ENCODE data around the gene TMEM119. TPM values are rescaled to one million over a fixed set of nuclear protein-coding genes. Genes with fewer than 3 reads are reported as not detected.

Gene TMEM119
- total and polyA plus RNA-seq, 2 experiments from 2014 or later: 54.4 to 69.7 TPM

GRCh38 chr12:108599541-108599940, 1.7 kb upstream of the TMEM119 start:
- Histone ChIP-seq H4K20me1 (ENCODE audit: insufficient read depth, poor library complexity, severe bottlenecking) (no peaks in the 10 kb centered on the region), H3K4me1 (ENCODE audit: insufficient read depth) (peaks cover 8% of the 10 kb centered on the region), H2AFZ (no peak overlapping the region), H3K27ac (no peak overlapping the region), H3K36me3 (replicated peaks; ENCODE audit: insufficient read depth, low read depth) (no peaks in the 10 kb centered on the region), H3K27me3 (no peaks in the 10 kb centered on the region), H3K4me3 (no peak overlapping the region), H3K4me2 (no peak overlapping the region), H3K9me2 (replicated peaks; ENCODE audit: insufficient read depth) (no peaks in the 10 kb centered on the region), H3K9me3 (ENCODE audit: low read depth) (no peaks in the 10 kb centered on the region), H3K79me2 (peaks cover 39% of the 10 kb centered on the region)
- 76% methylated on average over 6 of the region's 6 CpGs for WGBS (ENCODE audit: low lambda C conversion rate, missing lambda C conversion rate)
- no peak for DNase-seq (ENCODE audit: low spot score)
- TF ChIP-seq CTCF (IDR thresholded peaks at IDR 0.05; ENCODE audit: poor library complexity): no peak
- TF ChIP-seq EZH2phosphoT487 (IDR thresholded peaks at IDR 0.05; ENCODE audit: low read depth, severe bottlenecking, unreplicated experiment): no peak
- TF ChIP-seq EZH2 (IDR thresholded peaks at IDR 0.05; ENCODE audit: borderline replicate concordance): no peak

- Histone ChIP-seq H3K27me3 (no peaks in the 10 kb centered on the region), H3K4me1 (ENCODE audit: insufficient read depth) (peaks cover 8% of the 10 kb centered on the region), H4K20me1 (ENCODE audit: insufficient read depth, poor library complexity, severe bottlenecking) (no peaks in the 10 kb centered on the region), H3K9me2 (replicated peaks; ENCODE audit: insufficient read depth) (no peaks in the 10 kb centered on the region), H3K4me3 (no peak overlapping the region), H3K36me3 (replicated peaks; ENCODE audit: insufficient read depth, low read depth) (no peaks in the 10 kb centered on the region), H3K27ac (peak overlapping the region; percentile 85), H3K79me2 (peaks cover 39% of the 10 kb centered on the region), H2AFZ (no peak overlapping the region), H3K4me2 (peak overlapping the region; percentile 82), H3K9me3 (ENCODE audit: low read depth) (no peaks in the 10 kb centered on the region)
- TF ChIP-seq CTCF (IDR thresholded peaks at IDR 0.05; ENCODE audit: poor library complexity) (no peak), EZH2phosphoT487 (IDR thresholded peaks at IDR 0.05; ENCODE audit: low read depth, severe bottlenecking, unreplicated experiment) (no peak), EZH2 (IDR thresholded peaks at IDR 0.05; ENCODE audit: borderline replicate concordance) (no peak)
- no peak for DNase-seq (ENCODE audit: low spot score)
- WGBS (ENCODE audit: low lambda C conversion rate, missing lambda C conversion rate): 89% methylated on average over 11 of the region's 11 CpGs
Measured at GRCh38 chr12:108598553-108599250, 818 bp upstream of the TMEM119 start.

- Histone ChIP-seq H3K36me3 (replicated peaks; ENCODE audit: insufficient read depth, low read depth) (no peaks in the 10 kb centered on the region), H3K27ac (peak overlapping the region; percentile 90), H3K79me2 (peaks cover 39% of the 10 kb centered on the region), H3K9me2 (replicated peaks; ENCODE audit: insufficient read depth) (no peaks in the 10 kb centered on the region), H4K20me1 (ENCODE audit: insufficient read depth, poor library complexity, severe bottlenecking) (no peaks in the 10 kb centered on the region), H3K4me2 (peak overlapping the region; percentile 82), H3K9me3 (ENCODE audit: low read depth) (no peaks in the 10 kb centered on the region), H3K27me3 (no peaks in the 10 kb centered on the region), H2AFZ (no peak overlapping the region), H3K4me3 (peak overlapping the region; percentile 25), H3K4me1 (ENCODE audit: insufficient read depth) (peaks cover 8% of the 10 kb centered on the region)
- 60% methylated on average over 7 of the region's 10 CpGs for WGBS (ENCODE audit: low lambda C conversion rate, missing lambda C conversion rate)
- DNase-seq (ENCODE audit: low spot score): no peak
- TF ChIP-seq EZH2 (IDR thresholded peaks at IDR 0.05; ENCODE audit: borderline replicate concordance) (no peak), EZH2phosphoT487 (IDR thresholded peaks at IDR 0.05; ENCODE audit: low read depth, severe bottlenecking, unreplicated experiment) (no peak), CTCF (IDR thresholded peaks at IDR 0.05; ENCODE audit: poor library complexity) (no peak)
Measured at GRCh38 chr12:108596854-108597558, 878 bp downstream of the TMEM119 start.
